GM18517 (cell line): ENCODE measurements around the gene GLG1.
"Not testable (repeated sequence)": the region's sequence is repeated elsewhere in the genome, so short reads cannot be mapped to it uniquely, and the experiment has no call there.

Experiments used
- ATAC-seq: cut with Tn5 transposase; IDR thresholded peaks from one replicate; pipeline ENCODE4 v1.9.1; 2021; ENCODE audit warnings: mild to moderate bottlenecking, moderate library complexity; ENCODE audit not compliant: unreplicated experiment

Gene GLG1

GRCh38 chr16:74413485-74413884 lies 193.4 kb downstream of the GLG1 start:
- not testable (repeated sequence) for ATAC-seq

- ATAC-seq: not testable (repeated sequence)
Observed at GRCh38 chr16:74412775-74413390, 194.0 kb downstream of the GLG1 start.

GRCh38 chr16:74412138-74412774 lies 194.7 kb downstream of the GLG1 start:
- ATAC-seq: not testable (repeated sequence)

- ATAC-seq: not testable (repeated sequence)
Observed at GRCh38 chr16:74410981-74411380, 195.9 kb downstream of the GLG1 start.

GRCh38 chr16:74410057-74410957 lies 196.6 kb downstream of the GLG1 start:
- not testable (repeated sequence) for ATAC-seq

- ATAC-seq: not testable (repeated sequence)
Observed at GRCh38 chr16:74409185-74409981, 197.5 kb downstream of the GLG1 start.

- not testable (repeated sequence) for ATAC-seq
Observed at GRCh38 chr16:74407362-74407705, 199.6 kb downstream of the GLG1 start.

GRCh38 chr16:74406600-74407361 lies 200.1 kb downstream of the GLG1 start:
- not testable (repeated sequence) for ATAC-seq

- ATAC-seq: not testable (repeated sequence)
Observed at GRCh38 chr16:74404148-74404933, 202.6 kb downstream of the GLG1 start.

GRCh38 chr16:74400238-74400637 lies 206.7 kb downstream of the GLG1 start:
- ATAC-seq: not testable (repeated sequence)

- not testable (repeated sequence) for ATAC-seq
Observed at GRCh38 chr16:74398212-74398895, 208.6 kb downstream of the GLG1 start.
